H9 (cell line): Measurements from ENCODE around the gene VN1R2. TPM values are rescaled to one million over a fixed set of nuclear protein-coding genes. Genes with fewer than 3 reads are reported as not detected.
"Not testable (repeated sequence)": the region's sequence is repeated elsewhere in the genome, so short reads cannot be mapped to it uniquely, and the experiment has no call there.

Source experiments
- DNase-seq: peaks from one replicate; pipeline ENCODE4 v3.0.0-alpha.2; 2017
- H2AFZ ChIP-seq: one replicate; pipeline ENCODE4 v1.6.1; 2013; ENCODE audit warnings: mild to moderate bottlenecking, low read length, control low read depth, moderate library complexity
- H2AK5ac ChIP-seq: 2 replicates; pipeline ENCODE4 v1.6.1; 2013; ENCODE audit warnings: low read length, control low read depth, mixed read lengths; ENCODE audit not compliant: insufficient read length
- H2BK120ac ChIP-seq: one replicate; pipeline ENCODE4 v1.6.1; 2013; ENCODE audit warnings: low read depth, mild to moderate bottlenecking, low read length, control low read depth, inconsistent platforms; ENCODE audit not compliant: poor library complexity, severe bottlenecking
- H2BK12ac ChIP-seq: 2 replicates; pipeline ENCODE4 v1.6.1; 2013; ENCODE audit warnings: low read length, control low read depth, mixed read lengths, low read depth; ENCODE audit not compliant: insufficient read length
- H2BK15ac ChIP-seq: 2 replicates; pipeline ENCODE4 v1.6.1; 2013; ENCODE audit warnings: low read depth, low read length, control low read depth
- H2BK20ac ChIP-seq: one replicate; pipeline ENCODE4 v1.6.1; 2013; ENCODE audit warnings: low read depth, mild to moderate bottlenecking, low read length, control low read depth, inconsistent platforms; ENCODE audit not compliant: poor library complexity, severe bottlenecking
- H2BK5ac ChIP-seq: 2 replicates; pipeline ENCODE4 v1.6.1; 2013; ENCODE audit warnings: low read length, control low read depth, mixed read lengths; ENCODE audit not compliant: insufficient read length
- H3K14ac ChIP-seq: 2 replicates; pipeline ENCODE4 v1.6.1; 2013; ENCODE audit warnings: low read length, control low read depth; ENCODE audit not compliant: insufficient read depth
- H3K18ac ChIP-seq: 2 replicates; pipeline ENCODE4 v1.6.1; 2013; ENCODE audit warnings: low read depth, mild to moderate bottlenecking, mixed read lengths, low read length, control low read depth; ENCODE audit not compliant: insufficient read length
- H3K23ac ChIP-seq: 2 replicates; pipeline ENCODE4 v1.6.1; 2013; ENCODE audit warnings: low read length, control low read depth, mixed read lengths, low read depth; ENCODE audit not compliant: insufficient read length
- H3K23me2 ChIP-seq: 2 replicates; pipeline ENCODE4 v1.6.1; 2013; ENCODE audit warnings: low read depth, mild to moderate bottlenecking, mixed read lengths, low read length, control low read depth; ENCODE audit not compliant: insufficient read length, poor library complexity, severe bottlenecking
- H3K27ac ChIP-seq: 2 replicates; pipeline ENCODE4 v1.5.1; 2013; ENCODE audit warnings: low read length, control low read depth, mixed read lengths, low read depth; ENCODE audit not compliant: insufficient read length
- H3K27me3 ChIP-seq: 2 replicates; pipeline ENCODE4 v1.6.1; 2013; ENCODE audit warnings: low read length, control low read depth, inconsistent platforms; ENCODE audit not compliant: insufficient read depth
- H3K4ac ChIP-seq: 2 replicates; pipeline ENCODE4 v1.6.1; 2013; ENCODE audit warnings: low read depth, mild to moderate bottlenecking, control low read depth, inconsistent platforms, low read length, moderate library complexity
- H3K4me1 ChIP-seq: 2 replicates; pipeline ENCODE4 v1.6.1; 2013; ENCODE audit warnings: low read length, control low read depth, inconsistent platforms; ENCODE audit not compliant: insufficient read depth
- H3K4me2 ChIP-seq: 2 replicates; pipeline ENCODE4 v1.6.1; 2013; ENCODE audit warnings: low read length, control low read depth, mixed read lengths; ENCODE audit not compliant: insufficient read length, insufficient read depth
- H3K56ac ChIP-seq: 2 replicates; pipeline ENCODE4 v1.6.1; 2013; ENCODE audit warnings: low read depth, mild to moderate bottlenecking, mixed read lengths, low read length, control low read depth; ENCODE audit not compliant: insufficient read length
- H3K79me1 ChIP-seq: 2 replicates; pipeline ENCODE4 v1.6.1; 2013; ENCODE audit warnings: low read depth, mild to moderate bottlenecking, moderate library complexity, low read length, control low read depth, inconsistent platforms; ENCODE audit not compliant: insufficient read depth, poor library complexity, severe bottlenecking
- H3K79me2 ChIP-seq: 2 replicates; pipeline ENCODE4 v1.6.1; 2013; ENCODE audit warnings: low read length, control low read depth, inconsistent platforms; ENCODE audit not compliant: insufficient read depth
- H3K9ac ChIP-seq: 2 replicates; pipeline ENCODE4 v1.6.1; 2013; ENCODE audit warnings: low read length, control low read depth, mixed read lengths; ENCODE audit not compliant: insufficient read length; ENCODE audit errors: extremely low read depth
- H3K9me3 ChIP-seq: one replicate; pipeline ENCODE4 v1.6.1; 2013; ENCODE audit warnings: low read depth, low read length, inconsistent platforms; ENCODE audit not compliant: control insufficient read depth
- H3T11ph ChIP-seq: one replicate; pipeline ENCODE4 v1.6.1; 2013; ENCODE audit warnings: mild to moderate bottlenecking, low read length, control low read depth, inconsistent platforms
- H4K20me1 ChIP-seq: one replicate; pipeline ENCODE4 v1.6.1; 2013; ENCODE audit not compliant: control insufficient read depth, insufficient read length, insufficient read depth
- H4K5ac ChIP-seq: 2 replicates; pipeline ENCODE4 v1.6.1; 2013; ENCODE audit warnings: low read depth, mild to moderate bottlenecking, mixed read lengths, low read length, control low read depth; ENCODE audit not compliant: insufficient read length
- H4K8ac ChIP-seq: replicated peaks from 2 replicates; pipeline ENCODE4 v1.6.1; 2013; ENCODE audit warnings: low read length, control low read depth, mixed read lengths, low read depth; ENCODE audit not compliant: insufficient read length
- H4K91ac ChIP-seq: 2 replicates; pipeline ENCODE4 v1.6.1; 2013; ENCODE audit warnings: low read depth, mild to moderate bottlenecking, moderate library complexity, mixed read lengths, low read length, control low read depth; ENCODE audit not compliant: insufficient read length
- H3K27ac Mint-ChIP-seq, 3 experiments: 2 replicates in 2 of 3; 3 replicates in 1 of 3; pipeline ENCODE4 v1.8.0; 2020 to 2021; ENCODE audit warnings: mixed read lengths in 3 of 3, mild to moderate bottlenecking in 1 of 3, moderate library complexity in 1 of 3
- H3K27me3 Mint-ChIP-seq: 2 replicates; pipeline ENCODE4 v1.8.0; 2021; ENCODE audit warnings: low read depth, mild to moderate bottlenecking, moderate library complexity, mixed read lengths
- H3K36me3 Mint-ChIP-seq, 3 experiments: 2 replicates in 2 of 3; 3 replicates in 1 of 3; pipeline ENCODE4 v1.8.0; 2020 to 2021; ENCODE audit warnings: low read depth in 3 of 3, mixed read lengths in 3 of 3; ENCODE audit not compliant: insufficient read depth in 1 of 3
- H3K4me1 Mint-ChIP-seq, 2 experiments: 2 replicates each; pipeline ENCODE4 v1.8.0; 2020; ENCODE audit warnings: mixed read lengths in 2 of 2
- H3K4me3 Mint-ChIP-seq, 2 experiments: 2 replicates in 1 of 2; 3 replicates in 1 of 2; pipeline ENCODE4 v1.8.0; 2020 to 2021; ENCODE audit warnings: mild to moderate bottlenecking in 2 of 2, mixed read lengths in 2 of 2, moderate library complexity in 1 of 2
- H3K9me3 Mint-ChIP-seq, 2 experiments: 2 replicates in 1 of 2; 3 replicates in 1 of 2; pipeline ENCODE4 v1.8.0; 2020; ENCODE audit warnings: mild to moderate bottlenecking in 2 of 2, mixed read lengths in 2 of 2, moderate library complexity in 1 of 2
- WGBS: extraction: QIAGEN DNeasy Blood & Tissue Kit; methylation state at CpG from one replicate; pipeline ENCODE4 v1.1.7; 2013; ENCODE audit warnings: missing lambda C conversion rate, low lambda C conversion rate, mixed read lengths; ENCODE audit not compliant: insufficient read length; ENCODE audit errors: extremely low coverage; 5-methylcytosine and 5-hydroxymethylcytosine counted together
- total RNA-seq: library from RNA; stranded (reverse); gene quantifications from 2 replicates; pipeline ENCODE4 v1.2.1, GENCODE V29; 2021
- TF ChIP-seq, protein P1 (sequence below): fragments of 200-600 bp; sonication (generic); conservative IDR thresholded peaks from 3 replicates; pipeline ENCODE4 v1.8.0; 2021; ENCODE audit warnings: antibody characterized with exemption, mild to moderate bottlenecking

Gene VN1R2
- total RNA-seq, 1 experiment from 2014 or later, result not detected

DNA sequence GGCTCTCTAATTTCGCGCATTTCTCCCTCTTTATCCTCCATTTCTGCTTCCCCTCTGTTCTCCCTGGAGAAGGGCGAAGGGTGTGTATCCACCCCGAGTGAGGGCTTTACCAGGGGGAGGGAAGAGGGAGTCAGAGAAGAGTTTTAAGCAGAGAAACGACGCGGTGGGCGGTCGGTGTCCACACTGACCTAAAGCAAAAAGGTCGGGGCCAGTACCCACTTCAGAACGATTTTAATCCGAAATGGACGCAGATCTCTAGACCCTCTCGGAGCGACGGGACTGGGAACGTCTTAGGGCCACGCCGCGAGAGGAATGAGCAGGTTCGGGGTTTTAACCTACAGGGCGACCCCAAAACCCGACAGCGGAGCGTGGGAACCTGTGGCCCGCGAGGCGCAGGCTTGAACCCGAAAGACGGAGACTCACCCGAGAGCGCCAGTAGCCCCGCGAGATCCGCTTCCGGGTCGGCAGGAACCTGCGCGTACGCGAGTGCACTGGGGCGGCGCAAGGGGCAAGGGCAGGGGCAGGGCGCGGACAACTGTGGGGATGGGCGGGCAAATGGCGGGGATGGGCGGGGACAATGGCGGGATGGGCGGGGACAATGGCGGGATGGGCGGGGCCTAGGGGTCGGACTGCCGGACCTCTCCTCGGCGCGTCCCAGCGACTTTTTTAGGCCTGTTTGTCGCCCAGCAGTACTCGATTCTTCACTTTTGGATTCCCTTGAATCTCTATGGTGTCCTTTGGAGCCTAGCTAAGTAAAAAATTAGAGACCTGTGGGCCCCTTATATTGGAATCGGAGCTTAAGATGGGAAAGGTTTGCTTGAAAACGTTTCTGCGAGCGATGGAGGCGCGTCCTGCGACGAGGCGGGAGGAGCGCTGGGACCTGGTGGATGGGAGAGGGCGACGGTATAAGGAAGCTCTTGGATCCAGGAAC lies 3.4 kb upstream of the VN1R2 start, which contains the start of gene ZNF677:
Gene ZNF677, minus strand, starts transcription at position 463 of the 931 bp plus-strand sequence. CDS start 3,323 bp downstream, outside the sequence.
- Histone ChIP-seq H4K20me1 (no peaks in the 10 kb centered on the region), H3K9ac (peak within 1 kb of the TSS; percentile 89), H4K91ac (no peak within 1 kb of the TSS), H4K8ac (peak within 1 kb of the TSS; percentile 46), H3K23me2 (peaks cover 5% of the 10 kb centered on the region), H3K4me2 (peak within 1 kb of the TSS; percentile 86), H3K79me1 (no peaks in the 10 kb centered on the region), H3K9me3 (peaks cover 12% of the 10 kb centered on the region), H3K23ac (no peak within 1 kb of the TSS), H3K56ac (no peak within 1 kb of the TSS), H2BK20ac (no peak within 1 kb of the TSS), H3K14ac (peak within 1 kb of the TSS; percentile 89), H2BK12ac (no peak within 1 kb of the TSS), H2AK5ac (no peak within 1 kb of the TSS), H4K5ac (peak within 1 kb of the TSS; percentile 41), H2BK5ac (no peak within 1 kb of the TSS), H3K4ac (no peak within 1 kb of the TSS), H3T11ph (no peak within 1 kb of the TSS), H2BK120ac (no peak within 1 kb of the TSS), H3K27me3 (no peaks in the 10 kb centered on the region), H2BK15ac (no peak within 1 kb of the TSS), H3K18ac (peak within 1 kb of the TSS; percentile 82), H3K27ac (no peak within 1 kb of the TSS), H2AFZ (peak within 1 kb of the TSS; percentile 99), H3K4me1 (no peaks in the 10 kb centered on the region), H3K79me2 (no peaks in the 10 kb centered on the region)
- Mint-ChIP-seq H3K9me3 (peaks cover 49 to 72% of the 10 kb centered on the region in 2 experiments), H3K4me1 (peaks cover 3 to 6% of the 10 kb centered on the region in 2 experiments), H3K27ac (peak within 1 kb of the TSS in 2 of 3 experiments; percentile 86 to 95; a peak in 5 of 7 replicates), H3K27me3 (no peaks in the 10 kb centered on the region; the same call in none of the 2 replicates), H3K36me3 (peaks cover 34 to 49% (median 42%) of the 10 kb centered on the region in 3 experiments), H3K4me3 (peak within 1 kb of the TSS; percentile 90 to 93)
- peak; percentile 93 for DNase-seq
- TF ChIP-seq, protein P1, sequence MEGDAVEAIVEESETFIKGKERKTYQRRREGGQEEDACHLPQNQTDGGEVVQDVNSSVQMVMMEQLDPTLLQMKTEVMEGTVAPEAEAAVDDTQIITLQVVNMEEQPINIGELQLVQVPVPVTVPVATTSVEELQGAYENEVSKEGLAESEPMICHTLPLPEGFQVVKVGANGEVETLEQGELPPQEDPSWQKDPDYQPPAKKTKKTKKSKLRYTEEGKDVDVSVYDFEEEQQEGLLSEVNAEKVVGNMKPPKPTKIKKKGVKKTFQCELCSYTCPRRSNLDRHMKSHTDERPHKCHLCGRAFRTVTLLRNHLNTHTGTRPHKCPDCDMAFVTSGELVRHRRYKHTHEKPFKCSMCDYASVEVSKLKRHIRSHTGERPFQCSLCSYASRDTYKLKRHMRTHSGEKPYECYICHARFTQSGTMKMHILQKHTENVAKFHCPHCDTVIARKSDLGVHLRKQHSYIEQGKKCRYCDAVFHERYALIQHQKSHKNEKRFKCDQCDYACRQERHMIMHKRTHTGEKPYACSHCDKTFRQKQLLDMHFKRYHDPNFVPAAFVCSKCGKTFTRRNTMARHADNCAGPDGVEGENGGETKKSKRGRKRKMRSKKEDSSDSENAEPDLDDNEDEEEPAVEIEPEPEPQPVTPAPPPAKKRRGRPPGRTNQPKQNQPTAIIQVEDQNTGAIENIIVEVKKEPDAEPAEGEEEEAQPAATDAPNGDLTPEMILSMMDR, result no peak
- no CpG with 5 or more reads among the region's 72 CpGs for WGBS

DNA sequence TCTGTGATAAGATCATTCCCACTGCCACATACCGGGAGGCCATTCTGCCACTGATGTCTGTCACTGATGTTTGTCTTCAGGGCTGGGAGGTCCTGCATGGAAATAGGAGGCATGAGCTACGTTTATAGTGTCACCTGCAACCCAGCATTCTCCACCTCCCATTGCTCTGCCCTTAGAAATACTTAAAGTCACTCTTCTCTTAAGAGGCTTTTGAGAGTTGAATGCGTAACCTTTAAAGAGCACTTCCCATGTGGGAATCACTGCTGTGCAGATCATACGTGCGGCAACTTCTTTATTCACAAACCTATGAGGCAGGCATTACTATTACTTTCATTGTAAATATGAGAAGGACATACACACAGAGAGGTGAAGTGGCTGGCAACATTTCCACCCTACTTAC lies 9.5 kb downstream of the VN1R2 start, which contains the start of gene VN1R4:
Gene VN1R4, minus strand, starts transcription at position 101 of the 400 bp plus-strand sequence. Its CDS starts 58 bp downstream, at position 43.
- H2BK5ac ChIP-seq, H2AFZ ChIP-seq, H2BK120ac ChIP-seq, H4K91ac ChIP-seq, H3K27ac Mint-ChIP-seq, H3K4me1 Mint-ChIP-seq, H2BK20ac ChIP-seq, H3K23me2 ChIP-seq, H3T11ph ChIP-seq, H2AK5ac ChIP-seq, H3K4ac ChIP-seq, H3K27me3 ChIP-seq, H3K9ac ChIP-seq, H3K18ac ChIP-seq, H2BK12ac ChIP-seq, H3K14ac ChIP-seq, H4K8ac ChIP-seq, H3K27ac ChIP-seq, H3K4me3 Mint-ChIP-seq, H3K79me1 ChIP-seq, H4K5ac ChIP-seq, H3K56ac ChIP-seq, H3K79me2 ChIP-seq, H3K4me1 ChIP-seq, DNase-seq, H3K23ac ChIP-seq, H2BK15ac ChIP-seq, H4K20me1 ChIP-seq, H3K4me2 ChIP-seq: not testable (repeated sequence)
- peaks cover 2 to 13% (median 9%) of the 10 kb centered on the region in 3 experiments; a peak in 6 of 7 replicates for H3K36me3 Mint-ChIP-seq
- H3K9me3 ChIP-seq, result peaks cover 15% of the 10 kb centered on the region
- no CpG with 5 or more reads among the region's 5 CpGs for WGBS
- peaks cover 12% of the 10 kb centered on the region for H3K27me3 Mint-ChIP-seq
- H3K9me3 Mint-ChIP-seq, result peaks cover 58 to 69% of the 10 kb centered on the region in 2 experiments
